ENCODE measurements around the gene CACTIN. TPM values are rescaled to one million over a fixed set of nuclear protein-coding genes. Genes with fewer than 3 reads are reported as not detected.
"Not testable (repeated sequence)": the region's sequence is repeated elsewhere in the genome, so short reads cannot be mapped to it uniquely, and the experiment has no call there.

CACTIN gene
- total and polyA plus RNA-seq, 4 donors = 11.0 to 32.6 (median 27.9) TPM

- not testable (repeated sequence) for H3K4me3 ChIP-seq (ENCODE audit: low read depth, low read length); H3K27ac ChIP-seq (ENCODE audit: low read depth, low read length); DNase-seq (ENCODE audit: low read depth in 4 of 6, low spot score in 6 of 6); H3K27me3 ChIP-seq (ENCODE audit: control insufficient read depth, insufficient read depth, low read length); H3K9me3 ChIP-seq (ENCODE audit: control insufficient read depth, insufficient read depth, low read length)
- Histone ChIP-seq H3K4me1 (ENCODE audit: control insufficient read depth, insufficient read depth, low read length) (peaks cover 28% of the 10 kb centered on the region), H3K36me3 (ENCODE audit: control insufficient read depth, insufficient read depth, low read length) (peaks cover 47% of the 10 kb centered on the region)
- 79% methylated on average over 7 of the region's 9 CpGs for WGBS (ENCODE audit: insufficient coverage)
Observed at GRCh38 chr19:3628766-3629165, 2.2 kb upstream of the CACTIN start.

GRCh38 chr19:3627351-3627723 lies 747 bp upstream of the CACTIN start:
- peaks cover 28% of the 10 kb centered on the region for H3K4me1 ChIP-seq (ENCODE audit: control insufficient read depth, insufficient read depth, low read length)
- peaks cover 47% of the 10 kb centered on the region for H3K36me3 ChIP-seq (ENCODE audit: control insufficient read depth, insufficient read depth, low read length)
- H3K27me3 ChIP-seq (ENCODE audit: control insufficient read depth, insufficient read depth, low read length) = no peaks in the 10 kb centered on the region
- WGBS (ENCODE audit: insufficient coverage) = 81% methylated on average over 3 of the region's 7 CpGs
- no peaks in the 10 kb centered on the region for H3K9me3 ChIP-seq (ENCODE audit: control insufficient read depth, insufficient read depth, low read length)
- DNase-seq (ENCODE audit: low read depth in 4 of 6, low spot score in 6 of 6) = no peak
- peak overlapping the region; percentile 74 for H3K4me3 ChIP-seq (ENCODE audit: low read depth, low read length)
- H3K27ac ChIP-seq (ENCODE audit: low read depth, low read length) = no peak overlapping the region

- H3K9me3 ChIP-seq (ENCODE audit: control insufficient read depth, insufficient read depth, low read length) = no peaks in the 10 kb centered on the region
- H3K36me3 ChIP-seq (ENCODE audit: control insufficient read depth, insufficient read depth, low read length) = peaks cover 47% of the 10 kb centered on the region
- H3K4me1 ChIP-seq (ENCODE audit: control insufficient read depth, insufficient read depth, low read length) = peaks cover 28% of the 10 kb centered on the region
- WGBS (ENCODE audit: insufficient coverage) = 1% methylated on average over 21 of the region's 21 CpGs
- no peak for DNase-seq (ENCODE audit: low read depth in 4 of 6, low spot score in 6 of 6)
- H3K4me3 ChIP-seq (ENCODE audit: low read depth, low read length) = peak overlapping the region; percentile 74
- no peaks in the 10 kb centered on the region for H3K27me3 ChIP-seq (ENCODE audit: control insufficient read depth, insufficient read depth, low read length)
- H3K27ac ChIP-seq (ENCODE audit: low read depth, low read length) = peak overlapping the region; percentile 99
Observed at GRCh38 chr19:3625996-3626472, 556 bp downstream of the CACTIN start.

- Histone ChIP-seq H3K27me3 (ENCODE audit: control insufficient read depth, insufficient read depth, low read length) (no peaks in the 10 kb centered on the region), H3K4me3 (ENCODE audit: low read depth, low read length) (no peak overlapping the region), H3K4me1 (ENCODE audit: control insufficient read depth, insufficient read depth, low read length) (peaks cover 28% of the 10 kb centered on the region), H3K27ac (ENCODE audit: low read depth, low read length) (no peak overlapping the region), H3K36me3 (ENCODE audit: control insufficient read depth, insufficient read depth, low read length) (peaks cover 57% of the 10 kb centered on the region), H3K9me3 (ENCODE audit: control insufficient read depth, insufficient read depth, low read length) (no peaks in the 10 kb centered on the region)
- WGBS (ENCODE audit: insufficient coverage) = 92% methylated on average over 34 of the region's 34 CpGs
- no peak for DNase-seq (ENCODE audit: low read depth in 4 of 6, low spot score in 6 of 6)
Observed at GRCh38 chr19:3623716-3624115, 2.9 kb downstream of the CACTIN start.

- H3K4me3 ChIP-seq (ENCODE audit: low read depth, low read length) = no peak overlapping the region
- no peak for DNase-seq (ENCODE audit: low read depth in 4 of 6, low spot score in 6 of 6)
- H3K36me3 ChIP-seq (ENCODE audit: control insufficient read depth, insufficient read depth, low read length) = peaks cover 72% of the 10 kb centered on the region
- H3K4me1 ChIP-seq (ENCODE audit: control insufficient read depth, insufficient read depth, low read length) = peaks cover 32% of the 10 kb centered on the region
- 100% methylated on average over 5 of the region's 12 CpGs for WGBS (ENCODE audit: insufficient coverage)
- no peaks in the 10 kb centered on the region for H3K9me3 ChIP-seq (ENCODE audit: control insufficient read depth, insufficient read depth, low read length)
- H3K27ac ChIP-seq (ENCODE audit: low read depth, low read length) = no peak overlapping the region
- H3K27me3 ChIP-seq (ENCODE audit: control insufficient read depth, insufficient read depth, low read length) = no peaks in the 10 kb centered on the region
Observed at GRCh38 chr19:3622224-3622623, 4.4 kb downstream of the CACTIN start.

GRCh38 chr19:3621689-3622088 lies 4.9 kb downstream of the CACTIN start:
- Histone ChIP-seq H3K27ac (ENCODE audit: low read depth, low read length) (no peak overlapping the region), H3K36me3 (ENCODE audit: control insufficient read depth, insufficient read depth, low read length) (peaks cover 78% of the 10 kb centered on the region), H3K4me1 (ENCODE audit: control insufficient read depth, insufficient read depth, low read length) (peaks cover 27% of the 10 kb centered on the region), H3K9me3 (ENCODE audit: control insufficient read depth, insufficient read depth, low read length) (no peaks in the 10 kb centered on the region), H3K4me3 (ENCODE audit: low read depth, low read length) (no peak overlapping the region), H3K27me3 (ENCODE audit: control insufficient read depth, insufficient read depth, low read length) (no peaks in the 10 kb centered on the region)
- 90% methylated on average over 15 of the region's 15 CpGs for WGBS (ENCODE audit: insufficient coverage)
- no peak for DNase-seq (ENCODE audit: low read depth in 4 of 6, low spot score in 6 of 6)

- 94% methylated on average over 21 of the region's 24 CpGs for WGBS (ENCODE audit: insufficient coverage)
- Histone ChIP-seq H3K4me3 (ENCODE audit: low read depth, low read length) (no peak overlapping the region), H3K27ac (ENCODE audit: low read depth, low read length) (no peak overlapping the region), H3K9me3 (ENCODE audit: control insufficient read depth, insufficient read depth, low read length) (no peaks in the 10 kb centered on the region), H3K27me3 (ENCODE audit: control insufficient read depth, insufficient read depth, low read length) (no peaks in the 10 kb centered on the region), H3K36me3 (ENCODE audit: control insufficient read depth, insufficient read depth, low read length) (peaks cover 83% of the 10 kb centered on the region), H3K4me1 (ENCODE audit: control insufficient read depth, insufficient read depth, low read length) (peaks cover 24% of the 10 kb centered on the region)
- DNase-seq (ENCODE audit: low read depth in 4 of 6, low spot score in 6 of 6) = no peak
Observed at GRCh38 chr19:3620817-3621547, 5.6 kb downstream of the CACTIN start.

GRCh38 chr19:3620145-3620816 lies 6.3 kb downstream of the CACTIN start:
- Histone ChIP-seq H3K36me3 (ENCODE audit: control insufficient read depth, insufficient read depth, low read length) (peaks cover 90% of the 10 kb centered on the region), H3K9me3 (ENCODE audit: control insufficient read depth, insufficient read depth, low read length) (no peaks in the 10 kb centered on the region), H3K4me3 (ENCODE audit: low read depth, low read length) (no peak overlapping the region), H3K27me3 (ENCODE audit: control insufficient read depth, insufficient read depth, low read length) (no peaks in the 10 kb centered on the region), H3K4me1 (ENCODE audit: control insufficient read depth, insufficient read depth, low read length) (peaks cover 17% of the 10 kb centered on the region), H3K27ac (ENCODE audit: low read depth, low read length) (no peak overlapping the region)
- WGBS (ENCODE audit: insufficient coverage) = 86% methylated on average over 19 of the region's 19 CpGs
- no peak for DNase-seq (ENCODE audit: low read depth in 4 of 6, low spot score in 6 of 6)

GRCh38 chr19:3619631-3620012 lies 7.0 kb downstream of the CACTIN start:
- no peak overlapping the region for H3K27ac ChIP-seq (ENCODE audit: low read depth, low read length)
- H3K36me3 ChIP-seq (ENCODE audit: control insufficient read depth, insufficient read depth, low read length) = peaks cover 96% of the 10 kb centered on the region
- H3K27me3 ChIP-seq (ENCODE audit: control insufficient read depth, insufficient read depth, low read length) = no peaks in the 10 kb centered on the region
- DNase-seq (ENCODE audit: low read depth in 4 of 6, low spot score in 6 of 6) = no peak
- no peak overlapping the region for H3K4me3 ChIP-seq (ENCODE audit: low read depth, low read length)
- H3K9me3 ChIP-seq (ENCODE audit: control insufficient read depth, insufficient read depth, low read length) = no peaks in the 10 kb centered on the region
- 90% methylated on average over 14 of the region's 17 CpGs for WGBS (ENCODE audit: insufficient coverage)
- peaks cover 12% of the 10 kb centered on the region for H3K4me1 ChIP-seq (ENCODE audit: control insufficient read depth, insufficient read depth, low read length)
